HG03432 (cell line): ENCODE measurements around the gene KRTAP10-4.

Experiments used
- ATAC-seq: cut with Tn5 transposase; IDR thresholded peaks from one replicate; pipeline ENCODE4 v1.9.1; 2021; ENCODE audit warnings: mild to moderate bottlenecking, moderate library complexity; ENCODE audit not compliant: unreplicated experiment

The KRTAP10-4 gene

DNA sequence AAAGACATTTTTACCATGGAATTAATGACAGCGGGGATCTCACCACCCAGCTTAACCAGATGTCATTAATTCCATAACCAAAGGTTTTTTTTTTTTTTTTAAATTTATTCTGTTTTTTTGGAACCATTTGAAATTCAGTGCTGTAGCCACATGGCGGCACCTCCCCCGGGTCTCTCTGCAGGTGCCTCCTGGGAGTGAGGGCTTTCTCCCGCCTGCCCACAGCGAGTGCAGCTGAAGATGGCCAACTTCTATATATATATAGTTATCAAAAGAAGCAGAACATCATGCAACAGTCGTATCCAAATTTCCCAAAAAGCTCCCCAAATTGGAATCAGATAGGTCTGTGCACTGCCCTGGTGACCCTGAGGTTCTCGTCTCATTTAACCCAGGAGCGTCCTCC is 41.9 kb downstream of the KRTAP10-4 start:
- no peak for ATAC-seq

DNA sequence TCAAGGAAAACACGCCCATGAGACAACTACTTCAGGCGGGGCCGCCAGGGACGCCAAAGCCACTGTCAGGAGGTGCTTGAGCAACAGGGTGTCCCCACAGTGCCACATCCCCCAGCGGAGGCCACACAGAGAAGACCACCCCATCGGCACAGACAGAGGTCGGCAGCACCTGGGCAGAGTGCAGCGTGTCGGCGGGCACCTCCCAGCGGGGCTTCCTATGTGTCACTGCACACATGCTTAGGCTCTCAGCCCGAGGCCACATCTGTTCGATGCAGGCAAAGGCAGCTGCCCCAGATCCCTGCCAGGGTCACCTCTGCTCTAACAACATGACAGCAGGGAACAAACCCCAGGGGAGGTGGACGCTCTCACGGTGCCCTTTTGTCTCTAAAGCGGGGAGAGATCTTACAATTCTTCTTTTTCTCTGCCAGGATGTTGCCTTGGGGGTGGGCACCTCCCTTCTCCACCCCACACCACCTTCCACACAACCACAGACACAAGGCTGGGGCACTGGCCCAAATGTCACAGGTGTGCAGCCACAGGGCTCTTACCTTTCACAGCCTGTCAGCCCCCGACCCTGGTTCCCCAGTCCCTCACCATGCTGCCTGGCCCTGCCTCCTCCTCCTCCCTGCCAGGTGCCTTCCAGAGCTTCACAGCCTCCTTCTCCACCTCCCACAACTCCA is 42.5 kb downstream of the KRTAP10-4 start:
- ATAC-seq, result no peak

DNA sequence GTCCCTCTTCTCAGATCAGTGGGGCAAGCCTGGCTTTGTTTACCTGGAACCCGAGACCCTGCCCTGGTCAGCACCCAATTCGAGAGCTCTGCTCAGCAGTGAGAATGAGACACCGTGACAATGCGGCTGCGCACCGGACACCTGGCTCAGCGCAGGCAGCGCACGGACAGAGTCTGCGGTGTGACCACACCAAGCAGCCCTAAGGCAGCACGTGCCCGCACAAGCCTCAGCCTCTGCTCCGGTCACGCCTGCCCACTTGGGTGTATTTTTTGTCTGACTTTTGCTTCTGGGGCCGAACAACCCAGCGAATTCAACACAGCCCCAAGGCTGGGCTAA is 43.0 kb downstream of the KRTAP10-4 start:
- no peak for ATAC-seq

DNA sequence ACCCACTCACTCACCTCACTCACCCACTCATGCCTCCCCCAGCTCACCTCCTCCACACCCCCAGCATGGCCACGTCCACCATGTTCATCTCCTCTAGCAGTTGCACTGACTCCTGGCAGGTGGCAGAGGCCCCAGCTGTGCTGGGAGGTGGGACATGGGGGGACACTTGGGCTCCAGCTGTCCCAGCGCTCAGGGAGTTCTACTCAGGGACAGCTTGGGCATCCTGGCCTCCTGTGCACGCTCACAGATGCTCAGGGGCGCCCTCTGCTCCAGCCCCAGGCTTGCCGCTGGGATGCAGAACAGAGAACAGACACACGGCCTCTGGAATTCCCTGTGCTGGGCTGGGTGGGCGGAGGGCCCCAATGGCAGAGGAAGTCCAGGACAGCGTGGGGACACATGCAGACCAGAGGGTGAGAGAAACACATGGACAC is 43.6 kb downstream of the KRTAP10-4 start:
- ATAC-seq, result no peak

DNA sequence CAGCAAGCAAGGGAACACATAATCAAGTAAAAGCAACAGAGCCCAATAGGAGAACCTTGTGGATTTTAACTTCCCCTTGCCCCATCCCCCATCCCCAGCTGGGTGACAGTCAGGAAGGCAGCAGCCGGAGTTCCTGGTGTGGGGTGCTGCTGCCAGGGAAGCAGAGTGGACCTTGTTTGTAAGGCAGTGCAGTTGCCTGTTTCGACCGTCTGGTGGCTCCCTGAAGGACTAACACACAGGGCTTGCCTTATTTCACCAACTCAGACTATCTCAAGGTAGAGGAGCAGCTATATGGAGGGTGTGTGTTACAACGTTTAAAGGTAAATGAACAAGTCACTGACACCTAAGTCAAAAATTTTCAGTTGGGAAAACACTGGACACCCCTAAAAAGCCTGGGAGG is 45.0 kb downstream of the KRTAP10-4 start:
- no peak for ATAC-seq

DNA sequence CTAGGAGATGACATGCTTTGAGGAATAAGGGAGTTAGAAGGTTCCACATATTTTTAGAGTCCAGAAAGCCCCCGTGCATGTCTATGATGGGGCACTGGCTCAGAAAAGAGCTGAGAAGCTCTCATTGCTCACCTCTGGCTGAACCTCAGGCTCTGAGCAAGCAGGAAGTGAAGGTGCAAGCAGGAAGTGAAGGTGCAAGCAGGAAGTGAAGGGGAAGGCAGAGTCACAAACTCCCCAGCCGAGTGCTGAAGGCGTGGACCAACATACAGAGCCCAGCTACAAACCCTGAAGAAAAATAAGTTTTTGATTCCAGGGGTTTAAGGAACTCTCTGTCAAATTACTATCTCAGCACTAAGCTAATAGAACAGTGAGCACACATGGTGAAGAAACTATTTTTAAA is 45.4 kb downstream of the KRTAP10-4 start:
- ATAC-seq, result no peak

DNA sequence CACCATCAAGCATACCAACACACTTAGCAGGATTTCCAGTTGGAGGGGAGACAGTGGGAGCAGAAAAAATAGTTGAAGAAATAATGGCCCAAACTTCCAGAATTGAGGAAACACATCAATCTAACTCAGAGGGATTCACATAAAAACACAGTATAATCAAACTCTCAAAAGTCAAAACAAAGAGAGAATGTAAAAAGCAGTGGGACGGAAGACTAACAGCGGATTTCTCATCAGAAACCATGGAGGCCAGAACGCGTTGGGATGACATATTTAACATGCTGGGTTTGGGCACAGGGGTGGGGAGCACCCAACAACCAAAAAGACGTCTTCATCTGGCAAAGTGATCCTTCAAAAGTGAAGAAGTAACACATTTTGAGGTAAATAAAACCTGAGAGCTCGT is 46.4 kb downstream of the KRTAP10-4 start:
- no peak for ATAC-seq

DNA sequence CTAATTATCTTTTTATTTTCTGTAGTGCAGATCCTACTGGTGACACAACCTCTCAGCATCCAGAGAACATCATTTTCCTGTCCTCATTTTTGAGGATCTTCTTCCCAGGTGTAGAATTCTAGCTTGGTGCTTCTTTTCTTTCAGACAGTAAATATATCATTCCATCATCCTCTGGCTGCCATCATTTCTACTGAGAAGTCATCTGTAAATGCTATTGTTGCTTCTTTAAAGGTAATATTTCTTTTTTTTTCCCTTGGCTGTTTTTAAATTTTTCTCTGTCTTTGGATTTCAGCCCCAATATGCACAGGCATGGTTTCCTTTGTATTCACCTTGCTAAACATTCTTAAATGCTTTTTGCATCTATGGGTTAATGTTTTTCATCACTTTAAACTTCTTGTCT is 50.0 kb downstream of the KRTAP10-4 start:
- ATAC-seq, result no peak
